HG03457 (cell line): ENCODE measurements around the gene CEBPG.

ENCODE experiments used
- ATAC-seq: cut with Tn5 transposase; IDR thresholded peaks from one replicate; pipeline ENCODE4 v1.9.1; 2021; ENCODE audit warnings: moderate number of reproducible peaks; ENCODE audit not compliant: unreplicated experiment

The CEBPG gene

GRCh38 chr19:33405553-33406461 is 32.3 kb downstream of the CEBPG start:
- ATAC-seq: no peak

GRCh38 chr19:33406521-33407139 is 33.1 kb downstream of the CEBPG start:
- no peak for ATAC-seq

GRCh38 chr19:33407140-33407551 is 33.6 kb downstream of the CEBPG start:
- ATAC-seq: no peak

- ATAC-seq: no peak
Observed at GRCh38 chr19:33407716-33408115, 34.2 kb downstream of the CEBPG start.

- ATAC-seq: no peak
Observed at GRCh38 chr19:33408116-33408515, 34.6 kb downstream of the CEBPG start.

GRCh38 chr19:33408538-33409434 is 35.3 kb downstream of the CEBPG start:
- no peak for ATAC-seq

- ATAC-seq: no peak
Observed at GRCh38 chr19:33409906-33410685, 36.6 kb downstream of the CEBPG start.

- no peak for ATAC-seq
Observed at GRCh38 chr19:33410915-33411401, 37.4 kb downstream of the CEBPG start.

GRCh38 chr19:33411621-33412180 is 38.2 kb downstream of the CEBPG start:
- no peak for ATAC-seq

- no peak for ATAC-seq
Observed at GRCh38 chr19:33412601-33413425, 39.3 kb downstream of the CEBPG start.

GRCh38 chr19:33413426-33413725 is 39.9 kb downstream of the CEBPG start:
- no peak for ATAC-seq

GRCh38 chr19:33413868-33414666 is 40.6 kb downstream of the CEBPG start:
- ATAC-seq: no peak

GRCh38 chr19:33414667-33415605 is 41.4 kb downstream of the CEBPG start:
- ATAC-seq: no peak

GRCh38 chr19:33416307-33417215 is 43.1 kb downstream of the CEBPG start:
- no peak for ATAC-seq

- ATAC-seq: no peak
Observed at GRCh38 chr19:33417751-33418150, 44.2 kb downstream of the CEBPG start.

- no peak for ATAC-seq
Observed at GRCh38 chr19:33418461-33418860, 45.0 kb downstream of the CEBPG start.
